SK-N-SH (cell line): Measurements from ENCODE around the gene IL17D. TPM values are rescaled to one million over a fixed set of nuclear protein-coding genes. Genes with fewer than 3 reads are reported as not detected.

Experiments used
- CTCF ChIA-PET: fragments of 300-600, 350-600 bp; formaldehyde crosslinking; extraction: SDS; loops from one replicate; lab custom pipeline; 2021; lab: Yijun Ruan, JAX
- POLR2A ChIA-PET: fragments of 350-600 bp; sonication (Branson Sonifier 250); formaldehyde crosslinking; extraction: SDS; loops from one replicate; lab custom pipeline; 2020; ENCODE audit warnings: antibody characterized with exemption, inconsistent platforms; lab: Yijun Ruan, JAX
- DNase-seq: peaks from one replicate; pipeline ENCODE4 v3.0.0; 2012
- H2AFZ ChIP-seq: fragments of 200-600 bp; sonication (generic); 2 replicates; pipeline ENCODE4 v1.8.1; 2016; ENCODE audit warnings: antibody characterized with exemption, mild to moderate bottlenecking, low read depth
- H3F3A ChIP-seq: fragments of 200-600 bp; sonication (generic); replicated peaks from 2 replicates; pipeline ENCODE3; 2016; ENCODE audit warnings: antibody characterized with exemption, mild to moderate bottlenecking; ENCODE audit not compliant: insufficient read depth
- H3K27ac ChIP-seq, 2 experiments: fragments of 200-500 bp in 1 of 2; fragments of 200-600 bp in 1 of 2; sonication (Bioruptor generic) in 1 of 2; sonication (generic), shearing (Covaris generic) in 1 of 2; 2 replicates each; pipeline versions ENCODE4 v1.5.1 to v1.6.1; 2014 to 2016; ENCODE audit warnings: low read depth in 2 of 2, inconsistent platforms in 1 of 2, low read length in 1 of 2, mild to moderate bottlenecking in 1 of 2, mixed read lengths in 1 of 2
- H3K27me3 ChIP-seq: fragments of 200-600 bp; sonication (generic), shearing (Covaris generic); 2 replicates; pipeline ENCODE4 v1.6.1; 2016; ENCODE audit warnings: mixed run types; ENCODE audit not compliant: insufficient read depth
- H3K36me3 ChIP-seq, 2 experiments: fragments of 200-500 bp in 1 of 2; fragments of 200-600 bp in 1 of 2; sonication (Bioruptor generic) in 1 of 2; sonication (generic) in 1 of 2; replicated peaks in 1 of 2; 2 replicates each; pipeline versions ENCODE3 to v1.5.1; 2014 to 2016; ENCODE audit warnings: low read length in 1 of 2, mild to moderate bottlenecking in 1 of 2; ENCODE audit not compliant: insufficient read depth in 2 of 2, control insufficient read depth in 1 of 2
- H3K4me1 ChIP-seq, 2 experiments: fragments of 200-500 bp in 1 of 2; fragments of 200-600 bp in 1 of 2; sonication (Bioruptor generic) in 1 of 2; sonication (generic), shearing (Covaris generic) in 1 of 2; 2 replicates each; pipeline versions ENCODE4 v1.5.1 to v1.6.1; 2014 to 2016; ENCODE audit warnings: low read depth in 1 of 2, low read length in 1 of 2, mixed run types in 1 of 2; ENCODE audit not compliant: insufficient read depth in 2 of 2, control insufficient read depth in 1 of 2
- H3K4me2 ChIP-seq: fragments of 200-600 bp; sonication (generic), shearing (Covaris generic); 2 replicates; pipeline ENCODE4 v1.6.1; 2017; ENCODE audit warnings: mixed run types
- H3K4me3 ChIP-seq, 2 experiments: fragments of 200-500 bp in 1 of 2; fragments of 200-600 bp in 1 of 2; sonication (Bioruptor generic) in 1 of 2; sonication (generic), shearing (Covaris generic) in 1 of 2; 2 replicates each; pipeline versions ENCODE4 v1.5.1 to v1.8.1; 2014 to 2016; ENCODE audit warnings: low read depth in 2 of 2, inconsistent platforms in 1 of 2, low read length in 1 of 2, mild to moderate bottlenecking in 1 of 2, mixed read lengths in 1 of 2, moderate library complexity in 1 of 2
- H3K79me2 ChIP-seq: fragments of 200-600 bp; sonication (generic); 2 replicates; pipeline ENCODE4 v1.8.1; 2017; ENCODE audit warnings: mild to moderate bottlenecking; ENCODE audit not compliant: insufficient read depth
- H3K9ac ChIP-seq: fragments of 200-600 bp; sonication (generic); 2 replicates; pipeline ENCODE4 v1.6.1; 2017; ENCODE audit warnings: mixed run types
- H3K9me2 ChIP-seq: fragments of 200-600 bp; sonication (generic); 2 replicates; pipeline ENCODE4 v1.6.1; 2017; ENCODE audit warnings: mixed run types
- H3K9me3 ChIP-seq: fragments of 200-600 bp; sonication (generic); 2 replicates; pipeline ENCODE4 v1.6.1; 2017; ENCODE audit warnings: mixed run types, mild to moderate bottlenecking, moderate library complexity
- H4K20me1 ChIP-seq: fragments of 200-600 bp; sonication (generic); 2 replicates; pipeline ENCODE4 v1.6.1; 2017; ENCODE audit warnings: mild to moderate bottlenecking, mixed run types; ENCODE audit not compliant: insufficient read depth
- CHD2 ChIP-seq: fragments of 150-350 bp; IDR thresholded peaks from 2 replicates; pipeline ENCODE4 v1.6.1; 2018; ENCODE audit warnings: low read length; ENCODE audit not compliant: partially characterized antibody
- ELF1 ChIP-seq: IDR thresholded peaks from 2 replicates; pipeline ENCODE4 v1.4.0; 2012
- FOSL2 ChIP-seq: IDR thresholded peaks from 2 replicates; pipeline ENCODE4 v1.4.0; 2012; ENCODE audit warnings: low read depth, mild to moderate bottlenecking, moderate library complexity, borderline replicate concordance
- GABPA ChIP-seq: IDR thresholded peaks from 2 replicates; pipeline ENCODE4 v1.4.0; 2012; ENCODE audit warnings: low read depth, mild to moderate bottlenecking
- JUND ChIP-seq: IDR thresholded peaks from 2 replicates; pipeline ENCODE4 v1.4.0; 2012
- MEF2A ChIP-seq: IDR thresholded peaks from 2 replicates; pipeline ENCODE4 v1.4.0; 2012; ENCODE audit warnings: low read depth, borderline replicate concordance
- MXI1 ChIP-seq: IDR thresholded peaks from 2 replicates; pipeline ENCODE4 v1.6.1; 2012; ENCODE audit warnings: mild to moderate bottlenecking, low read depth, low read length, improper control_type of control experiment
- NFIC ChIP-seq: IDR thresholded peaks from 2 replicates; pipeline ENCODE4 v1.4.0; 2012; ENCODE audit warnings: borderline replicate concordance
- NRF1 ChIP-seq: IDR thresholded peaks from 2 replicates; pipeline ENCODE4 v1.6.1; 2012; ENCODE audit warnings: low read depth, mild to moderate bottlenecking, low read length
- RCOR1 ChIP-seq: fragments of 150-350 bp; IDR thresholded peaks from 2 replicates; pipeline ENCODE4 v1.6.1; 2017; ENCODE audit warnings: antibody characterized with exemption, low read length
- TCF12 ChIP-seq: IDR thresholded peaks from 2 replicates; pipeline ENCODE4 v1.4.0; 2012
- TEAD4 ChIP-seq: IDR thresholded peaks from 2 replicates; pipeline ENCODE4 v1.4.0; 2012; ENCODE audit warnings: mild to moderate bottlenecking, borderline replicate concordance; ENCODE audit not compliant: insufficient read depth
- WGBS: methylation state at CpG from one replicate; pipeline ENCODE4 v1.1.6; 2017; ENCODE audit warnings: low lambda C conversion rate; 5-methylcytosine and 5-hydroxymethylcytosine counted together
- polyA plus RNA-seq, 3 experiments: library from polyadenylated mRNA; depleted of rRNA; stranded (reverse); fragments of >200 nt; gene quantifications; 2 replicates each; pipeline ENCODE4 v1.2.3, GENCODE V29; 2012
- TF ChIP-seq, protein P1 (sequence below): fragments of 150-350 bp; IDR thresholded peaks from 2 replicates; pipeline ENCODE4 v1.6.1; 2016; ENCODE audit warnings: mild to moderate bottlenecking, low read depth, low read length
- TF ChIP-seq, protein P2 (sequence below): fragments of 150-350 bp; IDR thresholded peaks from 2 replicates; pipeline ENCODE4 v1.6.1; 2017; ENCODE audit warnings: antibody characterized with exemption, low read length, low read depth, borderline replicate concordance
- TF ChIP-seq, protein P3 (sequence below): IDR thresholded peaks from 2 replicates; pipeline ENCODE4 v1.4.0; 2012; ENCODE audit warnings: low read depth, borderline replicate concordance

IL17D gene
- polyA plus RNA-seq, 1 of the 3 experiments (the other 2 are of a cell fraction) = 2.3 TPM

DNA sequence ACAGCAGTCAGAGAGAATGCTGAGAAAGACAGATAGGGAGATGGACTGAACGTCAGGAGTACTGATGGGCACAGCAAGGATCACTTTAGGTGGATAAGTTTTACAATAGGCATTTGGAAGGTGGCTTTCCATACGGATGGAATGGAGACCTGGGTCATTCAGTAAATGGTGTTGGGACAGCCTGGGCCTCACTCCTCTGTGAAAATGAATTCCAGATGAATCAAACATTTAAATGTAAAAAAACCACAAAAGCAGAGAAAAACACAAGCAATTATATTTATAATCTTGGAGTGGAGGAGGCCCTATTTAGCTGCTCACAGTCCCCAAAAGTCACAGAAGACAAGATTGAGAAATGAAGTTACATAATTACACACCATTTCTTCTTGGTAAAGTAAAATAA, 4.7 kb downstream of the IL17D start:
- Histone ChIP-seq H3K79me2 (no peaks in the 10 kb centered on the region), H3K9ac (no peak overlapping the region), H3K27ac (peak overlapping the region in 1 of 2 experiments; percentile 80; a peak in 2 of 4 replicates), H4K20me1 (no peaks in the 10 kb centered on the region), H3K36me3 (no peaks in the 10 kb centered on the region), H3K27me3 (no peaks in the 10 kb centered on the region), H3K4me1 (peaks cover 2 to 14% of the 10 kb centered on the region in 2 experiments; a peak in 3 of 4 replicates), H3K4me3 (no peak overlapping the region), H3K9me3 (no peaks in the 10 kb centered on the region), H3K4me2 (no peak overlapping the region), H3K9me2 (no peaks in the 10 kb centered on the region), H3F3A (peaks cover 19% of the 10 kb centered on the region), H2AFZ (no peak overlapping the region)
- CTCF ChIA-PET = interaction anchor here (1.3 to 3.8 kb wide), 2 partner anchors 14 to 120 kb away, joined by 6 to 18 read pairs; no protein-coding TSS in a partner anchor
- TF ChIP-seq, protein P1, sequence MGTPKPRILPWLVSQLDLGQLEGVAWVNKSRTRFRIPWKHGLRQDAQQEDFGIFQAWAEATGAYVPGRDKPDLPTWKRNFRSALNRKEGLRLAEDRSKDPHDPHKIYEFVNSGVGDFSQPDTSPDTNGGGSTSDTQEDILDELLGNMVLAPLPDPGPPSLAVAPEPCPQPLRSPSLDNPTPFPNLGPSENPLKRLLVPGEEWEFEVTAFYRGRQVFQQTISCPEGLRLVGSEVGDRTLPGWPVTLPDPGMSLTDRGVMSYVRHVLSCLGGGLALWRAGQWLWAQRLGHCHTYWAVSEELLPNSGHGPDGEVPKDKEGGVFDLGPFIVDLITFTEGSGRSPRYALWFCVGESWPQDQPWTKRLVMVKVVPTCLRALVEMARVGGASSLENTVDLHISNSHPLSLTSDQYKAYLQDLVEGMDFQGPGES = no peak
- TF ChIP-seq MEF2A (no peak), RCOR1 (no peak), MXI1 (no peak), NRF1 (no peak), GABPA (no peak), FOSL2 (no peak)
- WGBS = 79% methylated on average over 2 of the region's 2 CpGs
- POLR2A ChIA-PET = no interaction called here
- DNase-seq = no peak

DNA sequence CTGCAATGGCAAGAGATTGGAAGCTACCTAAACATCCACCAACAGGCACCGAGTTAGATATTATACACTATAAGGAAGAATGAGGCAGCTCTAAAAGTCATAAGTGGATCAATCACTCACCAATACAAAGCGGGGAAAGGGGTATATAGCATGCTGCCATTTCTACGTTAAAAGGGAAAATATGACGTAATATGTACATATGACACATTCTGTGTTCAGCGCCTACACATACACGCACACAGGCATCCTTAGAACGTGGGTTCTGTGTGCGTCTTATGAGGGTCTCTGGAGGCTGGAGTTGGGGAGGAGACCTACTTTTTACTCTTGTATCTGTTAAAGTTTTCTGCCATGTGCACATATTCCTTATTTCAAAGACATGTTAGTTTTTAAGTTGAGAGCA, 5.9 kb downstream of the IL17D start:
- WGBS = 94% methylated on average over 8 of the region's 8 CpGs

DNA sequence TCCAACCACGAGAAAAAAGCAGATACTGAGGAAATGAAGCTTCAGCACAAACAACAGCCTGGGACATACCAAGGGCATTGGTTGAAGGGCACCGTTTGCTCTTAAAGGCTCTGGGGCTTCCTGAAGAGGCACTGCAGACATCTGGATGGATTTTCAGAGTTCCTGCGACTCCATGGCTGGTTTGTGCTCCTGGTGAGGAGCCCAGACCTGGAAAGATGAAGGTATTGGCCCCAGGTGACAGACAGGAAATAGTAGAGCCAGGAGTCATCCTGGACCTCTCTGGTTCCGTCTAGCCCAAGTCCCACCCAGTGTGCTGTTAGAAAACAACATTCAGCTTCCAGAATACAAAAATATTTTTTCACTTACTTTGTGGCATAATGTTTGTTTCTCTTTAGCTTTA, 6.3 kb downstream of the IL17D start:
- Histone ChIP-seq H3K4me1 (peaks cover 0 to 27% of the 10 kb centered on the region in 2 experiments; a peak in 3 of 4 replicates), H3K4me3 (no peak overlapping the region), H3K4me2 (peak overlapping the region; percentile 16; the same call in 1 of the 2 replicates), H3K9me2 (no peaks in the 10 kb centered on the region), H3K9ac (peak overlapping the region; percentile 20; the same call in 1 of the 2 replicates), H3K27ac (peak overlapping the region in 1 of 2 experiments; percentile 80; a peak in 2 of 4 replicates), H4K20me1 (no peaks in the 10 kb centered on the region), H3K36me3 (no peaks in the 10 kb centered on the region), H3K27me3 (no peaks in the 10 kb centered on the region), H3F3A (peaks cover 31% of the 10 kb centered on the region), H2AFZ (0 out of 2 replicates have a peak overlapping the region, but pooled peaks have one; percentile 7), H3K79me2 (no peaks in the 10 kb centered on the region), H3K9me3 (no peaks in the 10 kb centered on the region)
- no peak for DNase-seq
- ChIA-PET POLR2A (no interaction called here), CTCF (interaction anchor here (0.7 to 3.8 kb wide), 3 partner anchors 119 to 215 kb away, joined by 3 to 18 read pairs (median 17); no protein-coding TSS in a partner anchor)
- WGBS = 53% methylated on average over 4 of the region's 4 CpGs
- no peak for TF ChIP-seq TEAD4
- TF ChIP-seq ELF1 = no peak
- no peak for TF ChIP-seq CHD2
- TF ChIP-seq TCF12 = no peak
- TF ChIP-seq JUND = no peak
- no peak for TF ChIP-seq MXI1
- TF ChIP-seq NRF1 = no peak
- TF ChIP-seq, protein P2, sequence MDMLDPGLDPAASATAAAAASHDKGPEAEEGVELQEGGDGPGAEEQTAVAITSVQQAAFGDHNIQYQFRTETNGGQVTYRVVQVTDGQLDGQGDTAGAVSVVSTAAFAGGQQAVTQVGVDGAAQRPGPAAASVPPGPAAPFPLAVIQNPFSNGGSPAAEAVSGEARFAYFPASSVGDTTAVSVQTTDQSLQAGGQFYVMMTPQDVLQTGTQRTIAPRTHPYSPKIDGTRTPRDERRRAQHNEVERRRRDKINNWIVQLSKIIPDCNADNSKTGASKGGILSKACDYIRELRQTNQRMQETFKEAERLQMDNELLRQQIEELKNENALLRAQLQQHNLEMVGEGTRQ = no peak
- TF ChIP-seq, protein P1 = no peak
- TF ChIP-seq, protein P3, sequence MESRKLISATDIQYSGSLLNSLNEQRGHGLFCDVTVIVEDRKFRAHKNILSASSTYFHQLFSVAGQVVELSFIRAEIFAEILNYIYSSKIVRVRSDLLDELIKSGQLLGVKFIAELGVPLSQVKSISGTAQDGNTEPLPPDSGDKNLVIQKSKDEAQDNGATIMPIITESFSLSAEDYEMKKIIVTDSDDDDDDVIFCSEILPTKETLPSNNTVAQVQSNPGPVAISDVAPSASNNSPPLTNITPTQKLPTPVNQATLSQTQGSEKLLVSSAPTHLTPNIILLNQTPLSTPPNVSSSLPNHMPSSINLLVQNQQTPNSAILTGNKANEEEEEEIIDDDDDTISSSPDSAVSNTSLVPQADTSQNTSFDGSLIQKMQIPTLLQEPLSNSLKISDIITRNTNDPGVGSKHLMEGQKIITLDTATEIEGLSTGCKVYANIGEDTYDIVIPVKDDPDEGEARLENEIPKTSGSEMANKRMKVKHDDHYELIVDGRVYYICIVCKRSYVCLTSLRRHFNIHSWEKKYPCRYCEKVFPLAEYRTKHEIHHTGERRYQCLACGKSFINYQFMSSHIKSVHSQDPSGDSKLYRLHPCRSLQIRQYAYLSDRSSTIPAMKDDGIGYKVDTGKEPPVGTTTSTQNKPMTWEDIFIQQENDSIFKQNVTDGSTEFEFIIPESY = no peak

More for the DNA sequence above, 5.9 kb downstream of the IL17D start:
- Histone ChIP-seq H3F3A (peaks cover 31% of the 10 kb centered on the region), H3K79me2 (no peaks in the 10 kb centered on the region), H3K4me2 (peak overlapping the region; percentile 16; the same call in 1 of the 2 replicates), H3K4me1 (peaks cover 2 to 25% of the 10 kb centered on the region in 2 experiments; a peak in 3 of 4 replicates), H3K27ac (peak overlapping the region in 1 of 2 experiments; percentile 80; a peak in 2 of 4 replicates), H2AFZ (0 out of 2 replicates have a peak overlapping the region, but pooled peaks have one; percentile 26), H3K9me2 (no peaks in the 10 kb centered on the region), H3K9ac (peak overlapping the region; percentile 20; the same call in 1 of the 2 replicates), H4K20me1 (no peaks in the 10 kb centered on the region), H3K9me3 (no peaks in the 10 kb centered on the region), H3K4me3 (no peak overlapping the region), H3K36me3 (no peaks in the 10 kb centered on the region), H3K27me3 (no peaks in the 10 kb centered on the region)
- DNase-seq = no peak
- POLR2A ChIA-PET = no interaction called here
- no peak for TF ChIP-seq NFIC
- CTCF ChIA-PET = interaction anchor here (0.7 to 3.8 kb wide), 4 partner anchors 13 to 216 kb away, joined by 3 to 18 read pairs (median 12); no protein-coding TSS in a partner anchor
